GM23338 (cell line): ENCODE measurements around the gene IL11RA.

Experiments
- JUNB ChIP-seq: IDR thresholded peaks from one replicate; pipeline ENCODE4 v1.6.1; 2016; ENCODE audit warnings: antibody characterized with exemption; ENCODE audit not compliant: unreplicated experiment
- POLR2AphosphoS5 ChIP-seq: IDR thresholded peaks from 2 replicates; pipeline ENCODE4 v1.6.1; 2016; ENCODE audit warnings: antibody characterized with exemption, low read depth
- TF ChIP-seq, protein P1 (sequence below), 2 experiments: fragments of 200-600 bp in 1 of 2; sonication (generic) in 1 of 2; conservative IDR thresholded peaks; 2 replicates each; pipeline versions ENCODE4 v1.5.1 to v1.6.1; 2016 to 2017; ENCODE audit warnings: antibody characterized with exemption in 2 of 2, low read depth in 2 of 2, mild to moderate bottlenecking in 2 of 2, moderate library complexity in 1 of 2

- TF ChIP-seq, protein P1, sequence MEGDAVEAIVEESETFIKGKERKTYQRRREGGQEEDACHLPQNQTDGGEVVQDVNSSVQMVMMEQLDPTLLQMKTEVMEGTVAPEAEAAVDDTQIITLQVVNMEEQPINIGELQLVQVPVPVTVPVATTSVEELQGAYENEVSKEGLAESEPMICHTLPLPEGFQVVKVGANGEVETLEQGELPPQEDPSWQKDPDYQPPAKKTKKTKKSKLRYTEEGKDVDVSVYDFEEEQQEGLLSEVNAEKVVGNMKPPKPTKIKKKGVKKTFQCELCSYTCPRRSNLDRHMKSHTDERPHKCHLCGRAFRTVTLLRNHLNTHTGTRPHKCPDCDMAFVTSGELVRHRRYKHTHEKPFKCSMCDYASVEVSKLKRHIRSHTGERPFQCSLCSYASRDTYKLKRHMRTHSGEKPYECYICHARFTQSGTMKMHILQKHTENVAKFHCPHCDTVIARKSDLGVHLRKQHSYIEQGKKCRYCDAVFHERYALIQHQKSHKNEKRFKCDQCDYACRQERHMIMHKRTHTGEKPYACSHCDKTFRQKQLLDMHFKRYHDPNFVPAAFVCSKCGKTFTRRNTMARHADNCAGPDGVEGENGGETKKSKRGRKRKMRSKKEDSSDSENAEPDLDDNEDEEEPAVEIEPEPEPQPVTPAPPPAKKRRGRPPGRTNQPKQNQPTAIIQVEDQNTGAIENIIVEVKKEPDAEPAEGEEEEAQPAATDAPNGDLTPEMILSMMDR (conservative IDR thresholded peaks at IDR 0.05; ENCODE audit: low read depth in 2 of 2): no peak
- TF ChIP-seq JUNB: no peak
- TF ChIP-seq POLR2AphosphoS5: no peak
Measured at GRCh38 chr9:34615132-34615531, 36.9 kb upstream of the IL11RA start.
